ENCODE data around the gene SYNJ1.
A peak's percentile ranks its signal among the peaks of the same experiment; 100 is the strongest.
"Not testable (repeated sequence)": the region's sequence is repeated elsewhere in the genome, so short reads cannot be mapped to it uniquely, and the experiment has no call there.

SYNJ1 gene, protein sequence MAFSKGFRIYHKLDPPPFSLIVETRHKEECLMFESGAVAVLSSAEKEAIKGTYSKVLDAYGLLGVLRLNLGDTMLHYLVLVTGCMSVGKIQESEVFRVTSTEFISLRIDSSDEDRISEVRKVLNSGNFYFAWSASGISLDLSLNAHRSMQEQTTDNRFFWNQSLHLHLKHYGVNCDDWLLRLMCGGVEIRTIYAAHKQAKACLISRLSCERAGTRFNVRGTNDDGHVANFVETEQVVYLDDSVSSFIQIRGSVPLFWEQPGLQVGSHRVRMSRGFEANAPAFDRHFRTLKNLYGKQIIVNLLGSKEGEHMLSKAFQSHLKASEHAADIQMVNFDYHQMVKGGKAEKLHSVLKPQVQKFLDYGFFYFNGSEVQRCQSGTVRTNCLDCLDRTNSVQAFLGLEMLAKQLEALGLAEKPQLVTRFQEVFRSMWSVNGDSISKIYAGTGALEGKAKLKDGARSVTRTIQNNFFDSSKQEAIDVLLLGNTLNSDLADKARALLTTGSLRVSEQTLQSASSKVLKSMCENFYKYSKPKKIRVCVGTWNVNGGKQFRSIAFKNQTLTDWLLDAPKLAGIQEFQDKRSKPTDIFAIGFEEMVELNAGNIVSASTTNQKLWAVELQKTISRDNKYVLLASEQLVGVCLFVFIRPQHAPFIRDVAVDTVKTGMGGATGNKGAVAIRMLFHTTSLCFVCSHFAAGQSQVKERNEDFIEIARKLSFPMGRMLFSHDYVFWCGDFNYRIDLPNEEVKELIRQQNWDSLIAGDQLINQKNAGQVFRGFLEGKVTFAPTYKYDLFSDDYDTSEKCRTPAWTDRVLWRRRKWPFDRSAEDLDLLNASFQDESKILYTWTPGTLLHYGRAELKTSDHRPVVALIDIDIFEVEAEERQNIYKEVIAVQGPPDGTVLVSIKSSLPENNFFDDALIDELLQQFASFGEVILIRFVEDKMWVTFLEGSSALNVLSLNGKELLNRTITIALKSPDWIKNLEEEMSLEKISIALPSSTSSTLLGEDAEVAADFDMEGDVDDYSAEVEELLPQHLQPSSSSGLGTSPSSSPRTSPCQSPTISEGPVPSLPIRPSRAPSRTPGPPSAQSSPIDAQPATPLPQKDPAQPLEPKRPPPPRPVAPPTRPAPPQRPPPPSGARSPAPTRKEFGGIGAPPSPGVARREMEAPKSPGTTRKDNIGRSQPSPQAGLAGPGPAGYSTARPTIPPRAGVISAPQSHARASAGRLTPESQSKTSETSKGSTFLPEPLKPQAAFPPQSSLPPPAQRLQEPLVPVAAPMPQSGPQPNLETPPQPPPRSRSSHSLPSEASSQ (N-terminal part only)

DNA sequence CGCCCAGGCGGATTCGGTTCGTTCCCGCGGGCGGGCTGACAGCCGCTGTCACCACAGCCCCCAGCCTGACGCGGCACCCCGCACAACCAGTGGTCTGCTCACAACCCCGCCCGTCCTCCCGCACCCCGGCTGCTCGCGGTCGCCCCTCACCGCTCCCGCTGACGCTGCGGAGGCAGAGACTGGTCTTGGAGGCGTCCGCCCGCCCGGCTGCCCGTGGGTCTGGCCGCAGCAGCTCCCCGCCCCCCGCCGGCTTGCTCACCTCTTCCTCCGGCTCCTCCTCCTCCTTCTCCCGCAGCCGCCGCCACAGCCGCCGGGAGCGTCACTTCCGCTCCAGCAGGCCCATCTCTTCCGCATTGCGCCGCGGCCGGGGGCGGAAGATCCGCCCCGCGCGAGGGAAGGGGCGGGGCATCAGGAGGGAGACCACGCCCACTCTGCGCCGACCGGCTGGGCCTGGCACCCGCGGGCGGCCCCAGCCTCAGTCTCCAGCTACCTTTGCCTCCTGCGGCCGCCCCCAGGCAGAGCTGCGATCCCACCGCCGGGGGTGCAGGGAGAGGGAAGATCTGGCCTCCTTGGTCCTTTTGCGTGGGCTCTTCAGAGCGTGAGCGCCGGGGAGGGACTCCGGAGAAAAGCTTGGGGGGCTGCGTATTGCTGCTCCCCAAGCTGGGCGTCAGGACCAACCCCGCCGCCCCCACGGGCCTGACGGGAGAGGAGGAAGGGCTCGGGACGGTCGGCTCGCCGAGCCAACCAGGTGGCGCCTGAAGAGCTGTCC lies at the start of gene SYNJ1:
Gene SYNJ1 (minus strand): TSS at position 327 of the 769 bp plus-strand sequence. CDS start 1,118 bp downstream, outside the sequence.
- peak; percentile 88 for DNase-seq

DNA sequence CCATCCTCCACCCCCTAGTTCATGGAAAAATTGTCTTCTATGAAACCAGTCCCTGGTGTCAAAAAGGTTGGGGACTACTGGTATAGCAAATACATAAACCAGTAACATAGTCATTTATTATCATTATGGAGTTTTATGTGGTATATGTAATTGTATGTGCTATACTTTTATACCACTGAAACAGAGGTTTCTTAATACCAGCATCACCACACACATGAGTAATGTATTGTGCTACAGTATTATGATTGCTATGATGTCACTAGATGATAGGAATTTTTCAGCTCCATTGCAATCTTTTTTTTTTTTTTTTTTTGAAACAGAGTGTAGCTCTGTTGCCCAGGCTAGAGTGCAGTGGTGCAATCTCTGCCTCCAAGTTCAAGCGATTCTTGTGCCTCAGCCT lies 49.5 kb upstream of the SYNJ1 start:
- DNase-seq, result no peak

DNA sequence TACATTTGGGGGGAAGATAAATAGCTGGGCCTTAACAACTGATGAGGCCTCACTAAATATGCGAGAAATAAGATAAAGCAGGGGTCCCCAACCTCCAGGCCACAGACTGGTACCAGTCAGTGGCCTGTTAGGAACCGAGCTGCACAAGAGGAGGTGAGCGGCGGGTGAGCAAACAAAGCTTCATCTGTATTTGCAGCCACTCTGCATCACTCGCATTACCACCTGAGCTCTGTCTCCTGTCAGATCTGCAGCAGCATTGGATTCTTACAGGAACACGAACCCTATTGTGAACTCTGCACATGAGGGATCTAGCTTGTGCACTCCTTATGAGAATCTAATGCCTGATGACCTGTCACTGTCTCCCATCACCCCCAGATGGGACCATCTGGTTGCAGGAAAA lies 48.9 kb upstream of the SYNJ1 start:
- DNase-seq, result no peak

DNA sequence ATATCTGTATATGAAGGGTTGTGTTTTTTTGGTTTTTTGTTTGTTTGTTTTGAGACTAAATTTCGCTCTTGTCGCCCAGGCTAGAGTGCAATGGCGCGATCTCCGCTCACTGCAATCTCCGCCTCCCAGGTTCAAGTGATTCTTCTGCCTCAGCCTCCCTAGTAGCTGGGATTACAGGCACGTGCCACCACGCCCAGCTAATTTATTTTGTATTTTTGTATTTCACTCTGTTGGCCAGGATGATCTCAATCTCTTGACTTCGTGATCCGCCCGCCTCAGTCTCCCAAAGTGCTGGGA lies 45.2 kb upstream of the SYNJ1 start:
- DNase-seq, result not testable (repeated sequence)

DNA sequence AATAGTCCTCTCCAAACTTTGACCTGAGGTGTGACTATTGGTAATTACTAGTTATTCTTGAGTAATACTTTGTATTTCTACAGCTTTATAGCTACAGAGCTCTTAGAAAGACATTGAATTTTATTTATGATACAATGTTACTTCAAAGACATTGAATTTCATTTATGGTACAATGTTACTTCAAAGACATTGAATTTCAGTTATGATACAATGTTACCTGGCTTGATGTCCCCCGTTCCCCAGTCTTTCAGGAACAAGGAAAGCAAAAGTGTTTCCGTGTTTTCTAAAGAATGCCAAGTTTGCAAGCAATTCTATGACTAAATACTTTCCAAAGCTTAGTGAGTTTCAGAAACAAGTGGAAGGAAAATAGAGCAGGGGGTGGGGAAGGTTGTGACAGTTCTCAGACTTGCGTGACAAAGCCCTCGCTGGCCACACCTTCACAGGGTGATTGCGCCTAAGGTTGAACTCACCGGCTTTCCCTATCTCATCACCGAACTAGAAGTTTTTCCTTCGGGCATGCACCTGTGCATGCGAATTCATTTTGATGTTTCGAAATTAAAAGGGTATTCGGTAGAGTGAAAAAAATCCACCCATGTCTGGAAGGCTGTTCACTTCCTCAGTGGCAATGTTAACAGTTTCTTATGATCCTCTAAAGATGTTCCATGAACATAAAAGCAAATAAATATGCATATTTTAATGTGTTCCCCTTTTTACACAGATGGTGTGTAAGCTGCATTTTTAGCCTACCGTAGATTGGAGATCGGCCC lies 44.7 kb upstream of the SYNJ1 start:
- no peak for DNase-seq

DNA sequence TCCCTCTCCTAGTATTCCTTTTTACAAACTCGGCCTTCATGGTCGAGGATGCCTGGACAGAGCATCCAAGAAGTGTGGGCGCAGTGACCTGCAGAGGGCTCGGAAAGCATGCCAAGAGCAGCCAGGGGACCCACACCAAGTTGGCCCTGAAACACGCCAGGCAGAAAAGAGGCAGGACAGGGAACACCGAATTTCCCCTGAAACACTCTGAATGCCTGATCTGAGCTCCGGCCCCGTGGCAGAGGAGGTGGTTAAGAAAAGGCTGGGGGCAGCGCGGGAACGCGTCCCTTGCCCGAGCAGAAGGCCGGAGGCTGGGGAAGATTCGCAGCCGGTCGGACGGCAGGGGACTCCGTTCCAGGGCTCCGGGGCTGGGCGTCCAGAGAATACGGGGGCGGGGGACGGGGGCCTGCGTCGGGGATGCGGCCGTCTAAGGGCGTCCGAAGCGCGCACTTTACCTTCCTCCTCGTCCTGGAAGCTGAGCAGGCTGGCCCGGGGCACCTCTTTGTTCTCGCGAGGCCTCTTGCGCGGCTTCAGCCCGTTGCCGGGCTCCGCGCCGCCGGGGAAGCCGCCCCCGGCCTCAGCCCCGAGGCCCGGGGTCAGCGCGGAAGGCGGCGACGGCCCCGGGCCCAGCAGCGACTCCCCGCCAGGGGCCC lies 43.2 kb upstream of the SYNJ1 start:
- no peak for DNase-seq

DNA sequence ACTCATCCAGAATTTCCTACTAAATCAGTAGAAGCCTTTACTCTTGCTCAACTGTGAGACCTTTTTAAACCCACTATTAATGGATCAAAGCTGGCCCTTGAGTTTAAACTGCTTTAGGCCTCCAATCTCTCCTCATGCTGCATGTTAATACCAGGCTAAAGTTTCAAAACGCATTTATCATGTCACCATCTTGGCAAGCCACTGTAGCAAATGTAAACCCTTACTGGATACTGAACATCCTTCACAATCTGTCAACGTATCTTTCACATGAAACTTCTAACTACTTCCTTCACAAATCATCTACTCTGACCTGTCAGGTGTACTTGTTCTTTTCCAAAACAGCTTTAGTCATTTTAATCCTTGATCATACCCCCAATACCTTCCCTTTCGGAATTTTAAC lies 40.7 kb upstream of the SYNJ1 start:
- DNase-seq, result no peak

DNA sequence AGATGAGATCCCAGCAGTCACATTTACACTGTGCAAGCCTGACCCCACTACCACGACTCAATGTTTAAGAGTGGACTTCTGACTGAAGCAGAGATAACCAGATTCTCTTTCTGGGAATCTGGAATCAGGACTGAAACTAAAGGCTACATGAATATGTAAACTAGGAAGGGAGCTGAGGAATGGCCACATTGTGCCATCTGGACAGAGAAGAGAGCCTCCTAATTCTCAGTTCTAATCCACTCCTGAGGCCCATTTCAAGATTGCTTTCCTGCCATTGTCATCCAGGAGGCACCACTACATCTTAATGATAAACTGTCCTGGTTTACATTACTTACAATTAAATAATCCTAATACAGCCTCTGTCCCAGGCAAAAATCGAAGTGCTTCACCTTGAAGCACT lies 37.2 kb upstream of the SYNJ1 start:
- DNase-seq, result no peak

DNA sequence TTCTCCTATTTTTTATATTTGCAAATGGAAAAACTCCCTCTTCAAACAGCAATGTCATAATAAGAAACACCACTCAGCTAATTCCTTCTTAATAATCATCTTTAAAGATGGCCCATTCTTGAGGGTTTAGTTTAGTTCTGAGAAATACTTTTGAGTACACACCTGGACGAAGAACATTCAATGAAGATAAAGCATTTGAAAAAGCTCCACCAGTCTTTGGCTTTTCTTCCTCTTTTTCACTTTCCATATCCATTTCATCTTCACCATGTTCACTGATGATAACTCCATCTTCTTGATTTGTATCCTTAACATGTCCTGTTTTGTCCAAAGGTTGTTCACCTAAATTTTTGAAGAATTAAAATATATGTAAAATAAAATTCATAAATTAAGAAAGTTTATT lies 36.4 kb upstream of the SYNJ1 start:
- DNase-seq, result no peak

DNA sequence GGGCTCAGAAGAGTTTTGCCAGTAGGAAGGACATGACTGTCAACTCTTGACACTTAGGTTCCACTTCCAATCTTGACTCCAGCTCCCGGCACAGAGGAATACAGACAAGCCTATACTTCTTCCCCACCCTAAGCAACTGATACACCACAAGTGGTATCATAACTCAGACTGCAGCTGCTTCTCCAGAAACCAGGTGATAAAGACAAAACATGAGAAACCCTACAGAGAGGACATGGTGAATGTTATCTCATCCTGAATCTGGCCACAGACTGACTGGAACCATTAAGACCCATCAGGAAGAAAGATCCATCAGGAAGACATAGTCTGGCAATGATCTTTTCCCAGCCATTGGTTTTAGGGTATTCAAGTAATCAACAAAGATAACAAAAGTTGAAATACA lies 30.0 kb upstream of the SYNJ1 start:
- DNase-seq, result no peak

DNA sequence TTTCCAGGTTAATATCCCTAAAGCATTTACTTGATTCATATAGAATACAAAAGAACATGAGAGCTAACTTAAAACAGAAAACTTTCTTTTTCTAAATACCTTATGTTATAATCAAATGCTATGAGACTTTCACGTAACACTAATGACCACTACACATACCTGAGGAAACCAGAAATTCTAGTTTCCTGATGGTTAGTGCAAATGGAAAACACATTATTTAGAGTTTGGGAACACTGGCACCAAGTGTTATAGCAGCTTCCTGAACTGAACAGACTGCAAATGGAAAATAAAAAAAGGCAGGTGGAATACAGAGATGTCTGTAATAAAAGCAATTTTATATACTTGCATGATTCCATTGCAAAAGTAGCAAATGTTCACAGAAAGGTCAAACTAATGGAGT lies 28.3 kb upstream of the SYNJ1 start:
- DNase-seq, result no peak

DNA sequence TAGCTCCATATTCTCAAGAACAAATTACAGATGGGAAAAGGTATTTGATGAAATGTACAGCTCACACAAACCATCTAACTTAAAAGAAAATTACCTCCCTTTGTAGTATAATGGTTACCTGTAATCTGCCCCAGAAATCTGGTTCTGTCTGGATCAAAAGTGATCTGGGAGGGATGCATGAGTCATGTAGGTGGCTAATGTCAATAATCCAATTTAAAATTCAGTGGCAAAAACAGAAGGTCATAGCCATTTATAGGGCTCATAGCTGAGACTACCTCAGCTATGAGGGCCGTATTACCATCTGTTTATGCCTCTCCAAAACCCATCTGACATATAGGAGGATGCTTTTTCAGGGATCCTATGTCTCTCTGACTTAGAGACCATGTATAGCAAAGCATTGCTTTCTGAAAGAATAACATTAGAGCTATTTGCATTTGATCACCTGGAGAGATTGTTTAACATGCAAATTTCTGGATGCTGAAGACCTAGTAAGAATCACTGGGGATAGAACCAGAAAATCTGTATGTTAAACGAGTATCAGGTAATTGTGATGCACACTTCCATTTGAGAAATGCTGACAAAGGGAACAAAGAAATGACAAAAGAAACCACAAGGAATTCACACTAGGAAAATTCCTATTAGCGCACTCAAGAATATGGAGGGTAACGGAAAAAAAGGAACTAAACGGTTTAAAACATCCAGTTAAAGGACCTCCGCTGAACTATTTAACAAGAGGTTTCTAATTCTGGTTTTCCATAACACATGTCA lies 26.2 kb upstream of the SYNJ1 start:
- no peak for DNase-seq

DNA sequence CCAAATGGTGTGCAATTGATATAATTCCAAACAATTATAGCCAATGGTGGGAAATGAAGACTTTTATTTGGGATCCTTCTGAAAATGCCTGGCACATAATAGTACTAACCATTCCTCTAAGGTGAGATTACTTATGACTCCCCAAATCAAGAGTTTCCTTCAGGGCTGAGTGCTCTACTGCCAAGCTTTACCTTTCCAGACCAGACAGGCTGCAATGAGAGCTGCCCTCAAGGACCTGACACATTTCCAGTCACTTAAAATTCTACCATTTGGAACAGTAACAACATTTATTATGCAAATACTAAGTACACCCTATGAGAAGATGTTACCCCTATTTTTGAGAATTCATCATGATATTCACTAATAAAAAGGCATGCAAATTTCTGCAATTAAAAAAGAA lies 22.6 kb upstream of the SYNJ1 start:
- no peak for DNase-seq

DNA sequence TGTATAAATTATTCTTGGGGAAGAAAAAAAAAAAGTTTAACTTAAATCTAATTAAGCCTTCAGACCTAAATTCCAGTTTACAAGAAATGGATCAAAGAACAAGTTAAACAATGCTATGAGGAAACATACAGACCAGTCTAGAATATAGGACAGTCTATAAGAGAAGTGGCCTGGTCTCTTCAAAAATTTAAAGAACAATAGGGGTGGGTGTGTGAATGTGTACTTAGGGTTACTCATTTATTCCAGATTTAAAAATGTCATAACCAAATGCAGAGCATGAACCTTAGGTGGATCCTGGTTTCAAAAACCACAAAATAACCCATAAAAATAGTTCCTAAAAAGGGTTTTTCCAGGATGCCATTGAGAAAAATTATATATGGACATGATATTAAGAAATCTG lies 21.8 kb upstream of the SYNJ1 start:
- DNase-seq, result no peak

DNA sequence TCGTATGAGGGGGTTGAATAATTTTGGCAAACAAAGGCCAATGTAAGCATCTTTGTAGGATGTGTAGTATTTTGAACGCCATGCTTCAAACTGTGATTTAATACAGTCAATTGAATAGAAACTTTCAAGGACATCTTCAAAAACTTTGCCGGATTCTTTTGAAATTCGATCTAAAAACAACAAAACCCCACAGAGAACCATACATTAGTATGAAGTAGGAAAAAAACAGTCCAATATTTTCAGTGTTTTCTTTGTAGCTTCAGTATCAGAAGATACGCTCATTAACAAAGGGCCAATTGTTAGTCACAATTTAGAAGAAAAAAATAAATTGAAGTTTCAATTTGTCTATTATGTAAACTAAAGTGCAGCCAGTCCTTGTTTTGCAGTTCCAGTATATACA lies 20.7 kb upstream of the SYNJ1 start:
- DNase-seq, result no peak

DNA sequence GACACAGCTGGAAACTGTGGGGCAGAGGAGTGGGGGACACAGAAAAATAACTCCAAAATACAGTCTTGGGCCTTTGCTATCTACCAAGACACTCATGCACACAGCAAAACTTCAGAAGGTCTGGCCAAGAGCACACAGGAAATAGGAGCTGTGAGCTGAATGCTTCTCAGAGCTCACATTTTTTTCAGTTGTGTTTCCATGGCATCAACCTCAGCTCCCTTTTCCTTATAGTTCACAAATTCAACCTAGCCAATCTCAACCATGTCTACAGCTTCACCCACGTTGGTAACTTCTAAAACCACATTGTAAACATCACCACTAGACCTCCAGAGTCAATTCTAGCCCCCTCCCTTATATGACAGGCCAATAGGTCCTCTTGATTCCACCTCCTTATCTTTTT lies 19.6 kb upstream of the SYNJ1 start:
- no peak for DNase-seq

DNA sequence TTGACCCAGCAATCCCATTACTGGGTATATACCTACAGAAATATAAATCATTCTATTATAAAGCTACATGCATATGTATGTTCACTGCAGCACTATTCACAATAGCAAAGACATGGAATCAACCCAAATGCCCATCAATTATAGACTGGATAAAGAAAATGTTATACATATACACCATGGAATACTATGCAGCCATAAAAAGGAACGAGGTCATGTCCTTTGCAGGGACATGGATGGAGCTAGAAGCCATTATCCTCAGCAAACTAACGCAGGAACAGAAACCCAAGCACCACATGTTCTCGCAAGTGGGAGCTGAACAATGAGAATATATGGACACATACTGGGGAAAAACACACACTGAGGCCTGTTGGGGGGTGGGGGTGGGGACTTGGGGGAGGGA lies 18.9 kb upstream of the SYNJ1 start:
- DNase-seq, result not testable (repeated sequence)

DNA sequence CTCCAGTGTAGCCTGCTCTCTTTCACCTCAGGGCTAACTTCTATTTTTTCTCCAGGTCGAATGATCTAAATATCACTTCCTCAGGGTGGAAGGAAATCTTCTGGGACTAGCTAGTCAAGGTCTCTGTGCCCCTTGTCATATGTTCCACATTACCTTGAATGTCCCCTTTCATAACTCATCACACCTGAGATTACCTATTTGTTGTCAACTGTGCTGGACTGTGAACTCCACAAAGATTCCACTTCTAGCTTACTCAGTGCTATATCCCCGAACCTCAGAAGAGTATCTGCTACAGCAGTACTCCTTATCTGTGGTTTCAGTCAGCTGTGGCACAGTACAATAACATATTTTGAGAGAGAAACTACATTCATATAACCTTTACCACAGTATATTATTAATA lies 14.6 kb upstream of the SYNJ1 start:
- DNase-seq, result no peak

DNA sequence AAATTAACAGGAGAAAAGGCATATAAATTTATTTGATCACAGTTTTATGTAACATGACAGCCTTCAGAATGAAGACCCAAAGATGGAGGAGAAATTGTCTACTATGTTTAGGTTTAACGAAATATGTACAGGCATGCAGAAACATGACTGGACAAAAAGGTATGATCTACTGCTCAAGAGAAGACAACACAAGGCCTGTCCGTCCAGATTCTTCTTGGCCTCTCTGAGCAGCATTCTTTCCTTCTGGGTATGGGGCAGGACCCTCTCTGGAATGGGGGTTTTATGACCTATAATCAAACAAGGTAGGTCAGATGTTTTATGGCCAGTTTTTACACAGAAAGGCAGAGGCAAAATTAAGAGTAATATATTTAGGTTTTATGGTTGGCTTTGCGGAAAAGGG lies 13.5 kb upstream of the SYNJ1 start:
- no peak for DNase-seq

DNA sequence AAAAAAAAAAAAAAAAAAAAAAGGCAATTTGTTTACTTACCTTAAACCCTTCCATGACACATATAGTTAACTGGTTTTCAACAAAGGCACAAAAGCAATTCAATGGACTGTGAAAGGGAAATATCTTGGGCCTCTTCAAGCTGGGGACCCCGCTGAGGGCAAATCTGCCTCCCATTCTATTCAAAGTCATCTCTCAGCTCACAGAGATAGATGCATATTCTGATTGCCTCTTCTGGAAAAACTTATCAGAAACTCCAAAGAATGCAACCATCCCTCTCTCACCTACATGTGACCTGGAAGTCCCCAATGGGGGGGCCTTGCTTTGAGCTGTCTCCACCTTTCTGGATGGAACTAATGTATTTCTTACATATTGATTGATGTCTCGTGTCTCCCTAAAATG lies 12.1 kb upstream of the SYNJ1 start:
- no peak for DNase-seq

DNA sequence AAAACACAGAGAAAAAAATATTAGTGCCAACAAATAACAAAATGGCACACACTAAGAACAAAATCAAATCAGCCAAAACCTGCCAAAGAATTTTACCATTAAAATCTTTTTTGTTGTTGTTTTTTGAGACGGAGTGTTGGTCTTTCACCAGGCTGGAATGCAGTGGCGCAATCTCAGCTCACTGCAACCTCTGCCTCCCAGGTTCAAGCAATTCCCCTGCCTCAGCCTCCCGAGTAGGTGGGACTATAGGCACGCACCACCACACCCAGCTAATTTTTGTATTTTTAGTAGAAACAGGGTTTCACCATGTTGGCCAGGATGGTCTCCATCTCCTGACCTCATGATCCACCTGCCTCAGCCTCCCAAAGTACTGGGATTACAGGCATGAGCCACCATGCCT lies 8.3 kb upstream of the SYNJ1 start:
- not testable (repeated sequence) for DNase-seq
